HEK293T (cell line): Measurements from ENCODE around the gene ZBTB7B.

ENCODE experiments used
- ARNT ChIP-seq: fragments of 450-650 bp; IDR thresholded peaks from 2 replicates; pipeline ENCODE4 v1.6.1; 2017; ENCODE audit warnings: mild to moderate bottlenecking
- BHLHE40 ChIP-seq: fragments of 450-650 bp; IDR thresholded peaks from 2 replicates; pipeline ENCODE4 v1.6.1; 2016; ENCODE audit warnings: mild to moderate bottlenecking, moderate library complexity, borderline replicate concordance
- HDGF ChIP-seq: fragments of 450-650 bp; IDR thresholded peaks from 2 replicates; pipeline ENCODE4 v1.6.1; 2017; ENCODE audit warnings: antibody characterized with exemption, borderline replicate concordance
- SUZ12 ChIP-seq: fragments of 450-650 bp; IDR thresholded peaks from 2 replicates; pipeline ENCODE4 v1.6.1; 2016; ENCODE audit warnings: mild to moderate bottlenecking

- TF ChIP-seq SUZ12 (no peak), BHLHE40 (no peak), HDGF (no peak), ARNT (no peak)
Measured at GRCh38 chr1:155003766-155004351, 1.3 kb downstream of the ZBTB7B start.
